ENCODE data around the gene BDH1. TPM values are rescaled to one million over a fixed set of nuclear protein-coding genes. Genes with fewer than 3 reads are reported as not detected.

The BDH1 gene
- total and polyA plus RNA-seq, 2 of the 8 experiments (the other 6 are each of a cell fraction or from before 2014, with no cell fraction given) = 27.2 to 28.1 TPM

GRCh38 chr3:197592361-197593045 lies 36.7 kb upstream of the BDH1 start (continued):
- no peak for TF ChIP-seq CREB1 (IDR thresholded peaks at IDR 0.05)
